Psoas muscle (tissue), 8 donors: ENCODE data around the gene ADAMTS3. TPM values are rescaled to one million over a fixed set of nuclear protein-coding genes. Genes with fewer than 3 reads are reported as not detected.

Experiments used
- ATAC-seq, 4 donors: fragments of 200-7000 bp; cut with Tn5 transposase; one replicate each; pipeline ENCODE4 v1.9.1; 2020; ENCODE audit warnings: moderate library complexity in 3 of 4, mild to moderate bottlenecking in 2 of 4
- DNase-seq, 2 donors: peaks; one replicate each; pipeline ENCODE4 v3.0.0-alpha.2; 2020
- H3K27ac ChIP-seq: fragments of 200-600 bp; one replicate; pipeline ENCODE4 v1.8.0; 2022
- H3K27me3 ChIP-seq, 3 donors: fragments of 200-600 bp in 1 of 3; one replicate each; pipeline versions ENCODE4 v1.6.1 to v1.8.0; 2013 to 2022; ENCODE audit warnings: low read length in 2 of 3, mild to moderate bottlenecking in 2 of 3, moderate library complexity in 1 of 3; ENCODE audit not compliant: insufficient read depth in 3 of 3
- H3K36me3 ChIP-seq, 2 donors: fragments of 200-600 bp in 1 of 2; one replicate each; pipeline versions ENCODE4 v1.6.1 to v1.8.0; 2013 to 2022; ENCODE audit warnings: low read depth in 1 of 2, mild to moderate bottlenecking in 1 of 2, moderate library complexity in 1 of 2; ENCODE audit not compliant: insufficient read depth in 1 of 2
- H3K4me1 ChIP-seq: fragments of 200-600 bp; one replicate; pipeline ENCODE4 v1.8.0; 2022
- H3K4me3 ChIP-seq: fragments of 200-600 bp; one replicate; pipeline ENCODE4 v1.8.0; 2022; ENCODE audit warnings: mild to moderate bottlenecking
- H3K9me3 ChIP-seq: fragments of 200-600 bp; one replicate; pipeline ENCODE4 v1.8.0; 2022
- WGBS, 3 donors: extraction: QIAGEN DNeasy Blood & Tissue Kit; methylation state at CpG; one replicate each; pipeline versions ENCODE4 v1.1.6 to v1.1.7; 2013; 5-methylcytosine and 5-hydroxymethylcytosine counted together
- intact Hi-C, 2 donors: fragments of 100-400 bp; cut with DNase I; formaldehyde crosslinking; loops; one replicate each; pipeline versions ENCODE4 v1.11.0 to v1.14.2; 2022
- polyA plus RNA-seq, 3 donors: library from polyadenylated mRNA; stranded (reverse); fragments of 200-250 nt; gene quantifications; one replicate each; pipeline ENCODE4 v1.2.3, GENCODE V29; 2013
- total RNA-seq, 4 donors: library from RNA; stranded (reverse); fragmentation: NEBNext Ultra II Directional in 2 of 4; extraction: Animal tissue kit (Norgen Biotek cat#: 25700) in 2 of 4; gene quantifications; one replicate each; pipeline versions ENCODE4 v1.2.1 to v1.2.4, GENCODE V29; 2021 to 2023
- TF ChIP-seq, protein P1 (sequence below): fragments of 200-600 bp; IDR thresholded peaks from one replicate; pipeline ENCODE4 v1.8.0; 2022; ENCODE audit warnings: antibody characterized with exemption
- donor health status: healthy with polysubstance abuse.
- donor health status: DM: no; HTN: no; CAD: no; lungs with moderate emphysema.
- donor health status: Bipolar disorder and iron deficiency.
- donor health status: healthy.
- donor health status: DM: yes; HTN: yes; CAD: no.
- donor health status: DM: no; HTN: no; CAD: no.
- donor health status: DM: no; HTN: no; CAD: no.
- donor health status: DM: yes; HTN: yes; CAD: no.

The ADAMTS3 gene
- total and polyA plus RNA-seq, 7 donors = 0.01 to 0.89 (median 0.13) TPM

DNA sequence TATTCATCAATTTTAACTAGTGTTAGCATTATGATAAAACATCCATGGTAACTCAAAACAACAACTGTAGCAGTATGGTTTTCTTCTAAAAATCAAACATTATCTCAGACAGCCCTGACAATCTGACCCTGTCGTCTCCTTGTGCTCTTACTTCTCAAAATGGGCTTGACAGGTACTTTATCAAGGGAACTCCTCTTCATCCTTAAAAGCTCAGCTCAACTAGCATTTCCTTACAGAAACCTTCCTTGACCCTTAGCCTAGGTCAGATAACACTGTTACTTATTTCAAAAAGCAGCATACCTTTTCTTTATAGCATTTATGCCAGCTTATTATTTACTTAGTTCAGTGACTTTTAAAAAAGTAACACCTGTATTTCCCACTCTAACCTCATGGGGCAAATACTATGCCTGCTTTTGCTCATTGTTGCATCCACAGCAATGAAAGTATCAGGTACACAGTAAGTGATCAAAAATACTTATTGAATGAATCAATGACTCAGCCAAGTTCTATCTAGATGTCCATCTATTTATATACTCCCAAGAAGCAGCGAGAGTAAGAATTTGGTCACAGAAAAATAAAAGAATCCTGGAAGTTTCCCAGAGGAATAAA, 41.9 kb downstream of the ADAMTS3 start:
- Histone ChIP-seq H3K4me3 (no peak overlapping the region), H3K36me3 (no peaks in the 10 kb centered on the region), H3K27ac (no peak overlapping the region), H3K9me3 (no peaks in the 10 kb centered on the region), H3K27me3 (no peaks in the 10 kb centered on the region), H3K4me1 (no peaks in the 10 kb centered on the region)
- TF ChIP-seq, protein P1, sequence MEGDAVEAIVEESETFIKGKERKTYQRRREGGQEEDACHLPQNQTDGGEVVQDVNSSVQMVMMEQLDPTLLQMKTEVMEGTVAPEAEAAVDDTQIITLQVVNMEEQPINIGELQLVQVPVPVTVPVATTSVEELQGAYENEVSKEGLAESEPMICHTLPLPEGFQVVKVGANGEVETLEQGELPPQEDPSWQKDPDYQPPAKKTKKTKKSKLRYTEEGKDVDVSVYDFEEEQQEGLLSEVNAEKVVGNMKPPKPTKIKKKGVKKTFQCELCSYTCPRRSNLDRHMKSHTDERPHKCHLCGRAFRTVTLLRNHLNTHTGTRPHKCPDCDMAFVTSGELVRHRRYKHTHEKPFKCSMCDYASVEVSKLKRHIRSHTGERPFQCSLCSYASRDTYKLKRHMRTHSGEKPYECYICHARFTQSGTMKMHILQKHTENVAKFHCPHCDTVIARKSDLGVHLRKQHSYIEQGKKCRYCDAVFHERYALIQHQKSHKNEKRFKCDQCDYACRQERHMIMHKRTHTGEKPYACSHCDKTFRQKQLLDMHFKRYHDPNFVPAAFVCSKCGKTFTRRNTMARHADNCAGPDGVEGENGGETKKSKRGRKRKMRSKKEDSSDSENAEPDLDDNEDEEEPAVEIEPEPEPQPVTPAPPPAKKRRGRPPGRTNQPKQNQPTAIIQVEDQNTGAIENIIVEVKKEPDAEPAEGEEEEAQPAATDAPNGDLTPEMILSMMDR = no peak
- 58 to 68% (median 65%) methylated on average over 2 of the region's 2 CpGs for WGBS, 3 donors
- intact Hi-C loops = no loop called here
- DNase-seq (no peak), ATAC-seq (no peak)

DNA sequence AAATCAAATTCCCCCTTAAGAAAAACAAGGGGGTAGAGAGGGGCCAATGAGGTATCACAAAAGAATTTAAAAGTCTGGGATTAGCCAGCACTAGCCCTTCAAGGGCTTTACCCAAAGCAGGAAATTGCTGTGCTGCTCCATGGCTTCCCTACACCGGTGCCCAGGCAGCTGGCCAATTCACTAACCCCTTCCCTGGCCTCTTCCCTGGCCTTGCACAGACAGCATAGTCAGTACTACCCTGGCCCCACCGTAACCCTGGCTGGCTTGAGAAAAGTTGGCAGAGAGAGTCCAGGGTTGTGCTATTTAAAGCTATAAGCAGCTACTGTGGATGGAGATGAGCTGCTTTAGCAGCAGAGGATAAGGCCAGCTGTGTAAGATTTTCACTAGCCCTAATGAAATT, 43.1 kb downstream of the ADAMTS3 start:
- Histone ChIP-seq H3K27ac (no peak overlapping the region), H3K27me3 (no peaks in the 10 kb centered on the region), H3K4me3 (no peak overlapping the region), H3K4me1 (no peaks in the 10 kb centered on the region), H3K9me3 (no peaks in the 10 kb centered on the region), H3K36me3 (no peaks in the 10 kb centered on the region)
- DNase-seq (peak; percentile 19 to 56), ATAC-seq (peak in 3 of 4 donors; percentile 49 to 79 (median 64))
- TF ChIP-seq, protein P1 = no peak
- WGBS, 3 donors = 0 to 3% (median 1%) methylated on average over 2 of the region's 2 CpGs
- intact Hi-C loops = no loop called here

DNA sequence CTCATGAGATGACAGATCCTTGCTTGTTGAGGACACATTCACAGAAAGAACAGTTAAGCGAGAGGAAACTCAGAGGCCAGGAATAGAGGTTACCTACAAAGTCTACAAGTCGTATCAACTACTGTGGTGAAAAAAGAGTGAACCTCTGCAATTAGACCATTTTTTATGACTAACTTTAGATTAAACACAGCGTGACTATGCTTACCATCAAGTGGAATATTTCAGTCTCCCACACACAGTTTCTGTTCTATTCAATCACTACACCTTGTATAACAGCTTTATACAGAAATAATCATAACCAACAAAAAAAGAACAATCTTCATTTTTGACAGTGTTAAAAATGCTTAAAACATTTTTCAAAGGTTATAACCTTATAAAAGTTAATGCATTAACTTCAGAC, 46.6 kb downstream of the ADAMTS3 start:
- Histone ChIP-seq H3K36me3 (no peaks in the 10 kb centered on the region), H3K27ac (no peak overlapping the region), H3K9me3 (no peaks in the 10 kb centered on the region), H3K4me3 (no peak overlapping the region), H3K4me1 (no peaks in the 10 kb centered on the region), H3K27me3 (no peaks in the 10 kb centered on the region)
- TF ChIP-seq, protein P1 = no peak
- no peak for ATAC-seq
- 75 to 89% (median 78%) methylated on average over 3 of the region's 3 CpGs for WGBS, 3 donors
- intact Hi-C loops = no loop called here
- DNase-seq = no peak

DNA sequence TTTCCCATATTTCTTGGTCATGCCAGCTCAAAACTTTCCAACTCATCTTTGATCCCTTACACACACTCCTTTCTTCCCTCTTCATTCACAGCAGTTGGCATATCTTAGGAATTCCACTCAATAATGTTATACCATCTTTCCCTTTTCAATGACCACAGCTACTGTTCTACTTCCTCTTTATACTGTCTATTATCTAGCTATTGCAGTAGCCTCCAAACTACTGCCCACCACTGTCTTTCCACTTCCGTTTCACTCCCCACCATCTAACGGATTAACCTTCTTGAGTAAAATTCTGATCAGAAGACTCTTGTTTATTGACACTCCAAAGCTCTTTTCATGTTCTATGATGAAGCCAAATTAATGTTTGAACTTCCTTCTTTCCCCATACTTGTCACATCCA, 55.8 kb downstream of the ADAMTS3 start:
- TF ChIP-seq, protein P1 = no peak
- H3K27me3 ChIP-seq = no peaks in the 10 kb centered on the region
- ATAC-seq (no peak), DNase-seq (no peak)
- H3K9me3 ChIP-seq = no peaks in the 10 kb centered on the region
- H3K4me3 ChIP-seq = no peak overlapping the region
- no peak overlapping the region for H3K27ac ChIP-seq
- H3K36me3 ChIP-seq = no peaks in the 10 kb centered on the region
- WGBS, 3 donors = 88 to 92% (median 90%) methylated on average over 2 of the region's 2 CpGs
- no peaks in the 10 kb centered on the region for H3K4me1 ChIP-seq
- intact Hi-C loops = no loop called here

DNA sequence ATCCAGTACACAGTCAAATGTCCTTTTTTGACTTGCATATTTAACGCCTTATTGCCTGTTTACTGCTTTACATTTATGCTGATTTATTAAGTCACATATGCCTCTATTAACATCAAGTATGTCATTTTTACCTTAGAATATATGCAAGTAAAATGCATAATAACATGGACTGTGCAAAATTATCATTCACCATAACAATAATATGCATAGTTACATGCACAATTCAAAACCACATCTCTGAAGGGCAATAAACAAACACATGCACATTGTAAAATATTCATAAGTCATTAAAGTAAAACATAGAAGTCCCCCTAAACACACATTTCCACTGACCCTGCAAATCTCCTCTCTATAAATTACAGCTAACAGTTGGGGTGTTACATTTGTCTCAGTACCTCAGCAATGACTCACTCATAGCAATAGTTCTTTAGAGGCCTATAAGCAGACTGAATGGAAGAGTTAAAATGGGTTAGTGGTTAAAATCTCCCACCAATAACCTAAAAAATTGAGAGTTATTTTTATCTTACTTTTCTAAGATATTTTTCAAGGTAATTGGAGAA, 61.1 kb downstream of the ADAMTS3 start:
- H3K27me3 ChIP-seq = no peaks in the 10 kb centered on the region
- no peaks in the 10 kb centered on the region for H3K36me3 ChIP-seq
- H3K4me1 ChIP-seq = no peaks in the 10 kb centered on the region
- TF ChIP-seq, protein P1 = no peak
- DNase-seq (no peak), ATAC-seq (no peak)
- intact Hi-C loops = loop anchor here (10.0 kb wide), 1 partner anchor 517 kb away; no protein-coding TSS in a partner anchor
- H3K4me3 ChIP-seq = no peak overlapping the region
- 82 to 89% (median 88%) methylated on average over 1 of the region's 1 CpG for WGBS, 3 donors
- H3K9me3 ChIP-seq = no peaks in the 10 kb centered on the region
- no peak overlapping the region for H3K27ac ChIP-seq
